Measurements from ENCODE around the gene ZFP14. TPM values are rescaled to one million over a fixed set of nuclear protein-coding genes. Genes with fewer than 3 reads are reported as not detected.

The ZFP14 gene
- total RNA-seq, 2 donors from 2014 or later, result 1.3 to 1.5 TPM

GRCh38 chr19:36417752-36418286 is 38.8 kb upstream of the ZFP14 start:
- no peak for DNase-seq (ENCODE audit: low spot score)
- Histone ChIP-seq H3K9me3 (peaks cover 0 to 5% of the 10 kb centered on the region in 2 donors), H3K4me1 (peaks cover 0 to 20% of the 10 kb centered on the region in 2 donors), H3K27me3 (no peaks in the 10 kb centered on the region), H3K27ac (peak overlapping the region; percentile 89 to 92), H3K4me3 (peak overlapping the region; percentile 75 to 96), H3K36me3 (no peaks in the 10 kb centered on the region)
- TF ChIP-seq CTCF (IDR thresholded peaks at IDR 0.05), result no peak

GRCh38 chr19:36409841-36410240 is 30.8 kb upstream of the ZFP14 start:
- no peak for TF ChIP-seq CTCF (IDR thresholded peaks at IDR 0.05)
- Histone ChIP-seq H3K9me3 (peaks cover 0 to 6% of the 10 kb centered on the region in 2 donors), H3K4me1 (no peaks in the 10 kb centered on the region), H3K4me3 (no peak overlapping the region), H3K27me3 (no peaks in the 10 kb centered on the region), H3K27ac (no peak overlapping the region), H3K36me3 (peaks cover 45% of the 10 kb centered on the region)
- no peak for DNase-seq (ENCODE audit: low spot score)

GRCh38 chr19:36408101-36408500 is 29.1 kb upstream of the ZFP14 start:
- H3K27me3 ChIP-seq, result no peaks in the 10 kb centered on the region
- peaks cover 0 to 4% of the 10 kb centered on the region in 2 donors for H3K9me3 ChIP-seq
- no peak for TF ChIP-seq CTCF (IDR thresholded peaks at IDR 0.05)
- no peak for DNase-seq (ENCODE audit: low spot score)
- no peak overlapping the region for H3K27ac ChIP-seq
- no peaks in the 10 kb centered on the region for H3K4me1 ChIP-seq
- H3K36me3 ChIP-seq, result peaks cover 61% of the 10 kb centered on the region
- no peak overlapping the region for H3K4me3 ChIP-seq

GRCh38 chr19:36404498-36404897 is 25.5 kb upstream of the ZFP14 start:
- H3K36me3 ChIP-seq, result peaks cover 78% of the 10 kb centered on the region
- H3K27ac ChIP-seq, result no peak overlapping the region
- no peak overlapping the region for H3K4me3 ChIP-seq
- peaks cover 0 to 19% of the 10 kb centered on the region in 2 donors for H3K9me3 ChIP-seq
- DNase-seq (ENCODE audit: low spot score), result no peak
- no peaks in the 10 kb centered on the region for H3K4me1 ChIP-seq
- no peaks in the 10 kb centered on the region for H3K27me3 ChIP-seq
- no peak for TF ChIP-seq CTCF (IDR thresholded peaks at IDR 0.05)

- Histone ChIP-seq H3K4me1 (no peaks in the 10 kb centered on the region), H3K27me3 (no peaks in the 10 kb centered on the region), H3K4me3 (no peak overlapping the region), H3K36me3 (peaks cover 77% of the 10 kb centered on the region), H3K9me3 (peaks cover 0 to 47% of the 10 kb centered on the region in 2 donors), H3K27ac (no peak overlapping the region)
- TF ChIP-seq CTCF (IDR thresholded peaks at IDR 0.05), result no peak
- no peak for DNase-seq (ENCODE audit: low spot score)
Measured at GRCh38 chr19:36401475-36401874, 22.5 kb upstream of the ZFP14 start.

GRCh38 chr19:36398571-36398970 is 19.6 kb upstream of the ZFP14 start:
- Histone ChIP-seq H3K4me3 (no peak overlapping the region), H3K9me3 (peaks cover 2 to 76% of the 10 kb centered on the region in 2 donors), H3K27ac (no peak overlapping the region), H3K27me3 (no peaks in the 10 kb centered on the region), H3K4me1 (no peaks in the 10 kb centered on the region), H3K36me3 (peaks cover 74% of the 10 kb centered on the region)
- no peak for DNase-seq (ENCODE audit: low spot score)
- no peak for TF ChIP-seq CTCF (IDR thresholded peaks at IDR 0.05)

All from right atrium auricular region (tissue), 2 donors.